H54 (cell line): ENCODE results near the gene VCP.

Source experiments
- DNase-seq: peaks from one replicate; pipeline ENCODE4 v3.0.0; 2011; ENCODE audit warnings: low spot score, mixed read lengths; ENCODE audit not compliant: insufficient read length
- FAIRE-seq: peaks from 3 replicates; lab custom pipeline; 2011; peaks lifted over from hg19 to GRCh38; lab: Jason Lieb, UNC
- POLR2A ChIP-seq: IDR thresholded peaks from 2 replicates; pipeline ENCODE4 v1.6.1; 2011; ENCODE audit warnings: low read depth, mild to moderate bottlenecking, low read length

Gene VCP

DNA sequence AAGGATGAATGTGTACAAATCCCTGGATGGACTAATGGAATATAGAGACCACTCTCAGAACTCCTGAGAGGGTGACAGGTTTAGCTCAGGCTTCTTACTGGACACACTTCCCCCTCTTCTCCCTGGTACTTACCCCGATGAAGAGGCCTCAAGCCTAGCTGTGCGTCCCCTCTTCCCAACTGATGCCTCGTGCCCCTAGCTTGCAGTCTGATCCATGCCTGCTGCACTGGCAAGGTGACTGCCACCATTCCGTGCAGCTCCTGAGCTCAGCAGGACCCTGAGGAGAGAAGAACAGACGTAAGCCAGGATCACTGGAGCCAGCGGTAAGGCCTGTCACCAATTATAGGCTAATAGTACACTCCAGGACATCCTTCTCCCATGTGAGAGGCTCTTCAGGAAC lies 36.0 kb upstream of the VCP start:
- TF ChIP-seq POLR2A = no peak
- FAIRE-seq = no peak
- no peak for DNase-seq

DNA sequence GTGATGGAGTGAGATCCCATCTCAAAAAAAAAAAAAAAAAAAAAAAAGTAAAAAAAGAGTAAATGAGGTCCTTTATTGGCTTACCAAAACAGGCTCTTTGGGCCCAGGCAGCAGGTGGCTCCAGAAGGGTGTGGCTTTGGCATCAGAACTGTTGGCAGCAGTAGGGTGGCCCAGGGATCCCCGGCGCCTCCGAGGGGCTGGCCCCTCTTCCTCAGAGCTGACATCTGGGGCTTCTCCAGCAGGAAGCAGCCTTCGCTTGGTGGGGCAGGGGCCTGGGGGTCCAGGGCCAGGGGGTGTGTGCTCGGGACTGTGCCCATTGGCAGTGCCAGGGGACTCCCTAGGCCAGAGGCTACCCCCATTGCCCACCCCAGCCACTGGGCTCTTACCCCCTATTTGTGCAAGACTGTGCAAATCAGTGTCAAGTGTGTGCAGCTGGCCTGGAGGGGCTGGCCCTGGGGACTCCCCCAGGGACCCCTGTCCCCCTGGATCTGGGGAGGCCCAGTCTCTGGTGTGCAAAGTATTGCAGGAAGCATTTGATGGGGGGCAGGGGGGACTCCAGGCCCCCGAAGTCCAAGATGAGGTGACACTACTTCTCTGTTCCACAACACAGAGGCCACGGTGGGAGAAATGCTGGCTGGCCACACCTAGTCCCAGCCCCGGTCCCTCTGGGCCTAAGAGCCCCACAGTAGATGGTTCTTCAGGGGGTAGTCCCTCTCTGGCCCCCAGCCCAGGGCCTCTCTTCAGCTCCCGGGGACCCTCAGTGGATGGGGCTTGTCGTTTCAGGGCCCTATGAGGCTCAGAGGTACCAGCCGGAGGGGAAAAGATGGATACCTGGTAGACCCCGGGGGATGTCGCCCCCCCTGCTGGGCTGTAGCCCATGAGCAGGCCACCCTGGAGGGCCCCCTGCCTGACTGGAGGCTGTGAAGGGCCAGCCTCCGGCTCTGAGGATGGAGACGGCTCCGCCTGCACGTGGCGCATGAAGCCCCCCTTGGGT lies 35.2 kb upstream of the VCP start:
- FAIRE-seq (no peak), DNase-seq (no peak)
- TF ChIP-seq POLR2A = no peak

DNA sequence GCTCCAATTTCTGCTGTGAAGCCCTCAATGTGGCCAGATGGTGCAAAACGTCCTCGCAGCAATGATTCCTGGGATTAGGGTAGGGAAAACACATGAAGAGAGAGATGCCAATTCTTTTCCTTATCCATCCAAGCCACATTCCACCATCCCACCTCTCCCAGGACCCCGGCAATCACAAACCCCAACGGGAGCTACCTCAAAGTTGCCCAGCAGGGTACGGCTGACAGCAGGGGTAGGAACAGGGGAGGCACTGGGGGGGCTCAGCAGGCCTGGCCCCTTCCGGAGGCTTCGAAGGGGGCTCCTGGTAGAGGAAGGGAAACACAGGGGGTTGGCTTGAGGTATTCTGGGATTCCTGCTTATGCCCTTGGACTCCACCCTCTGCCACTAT lies 33.9 kb upstream of the VCP start:
- FAIRE-seq = no peak
- no peak for DNase-seq

DNA sequence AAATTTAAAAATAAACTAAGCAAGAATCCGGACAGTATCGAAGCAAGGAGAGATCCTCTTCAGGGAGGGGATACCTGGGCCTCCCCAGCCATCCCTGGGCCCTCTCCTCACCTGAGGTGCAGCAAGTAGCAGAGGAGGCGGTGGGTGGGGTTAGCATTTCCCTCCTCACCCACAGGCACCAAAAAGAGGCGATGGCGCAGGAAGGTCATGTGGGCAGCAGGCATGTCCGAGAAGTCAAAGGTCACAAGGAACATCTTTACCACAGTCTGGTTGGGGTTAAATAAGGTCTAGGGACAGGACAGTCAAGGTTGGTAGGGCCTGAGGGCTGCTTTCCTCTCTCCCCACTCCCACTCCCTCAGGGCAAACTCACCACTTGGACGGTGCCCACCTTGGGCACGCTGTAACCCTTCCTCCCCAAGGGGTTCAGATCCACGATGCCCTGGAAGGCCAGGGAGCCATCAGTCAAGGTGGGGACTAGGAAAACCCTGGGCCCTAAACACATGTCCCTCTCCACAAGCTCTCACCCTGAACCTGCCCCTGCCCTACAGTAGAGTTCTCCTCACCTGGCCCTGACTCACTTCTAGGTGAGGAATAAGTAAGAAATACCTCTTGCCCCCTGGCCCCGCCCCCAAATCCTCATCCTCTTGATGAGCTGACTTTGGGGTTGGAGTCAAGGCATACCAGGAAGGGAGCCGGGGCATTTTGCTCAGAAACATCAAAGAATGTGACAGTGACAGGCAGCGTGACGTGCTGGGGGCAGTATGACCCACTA lies 33.3 kb upstream of the VCP start:
- DNase-seq (no peak), FAIRE-seq (no peak)
- no peak for TF ChIP-seq POLR2A

More for the DNA sequence above, 33.9 kb upstream of the VCP start:
- TF ChIP-seq POLR2A = no peak

DNA sequence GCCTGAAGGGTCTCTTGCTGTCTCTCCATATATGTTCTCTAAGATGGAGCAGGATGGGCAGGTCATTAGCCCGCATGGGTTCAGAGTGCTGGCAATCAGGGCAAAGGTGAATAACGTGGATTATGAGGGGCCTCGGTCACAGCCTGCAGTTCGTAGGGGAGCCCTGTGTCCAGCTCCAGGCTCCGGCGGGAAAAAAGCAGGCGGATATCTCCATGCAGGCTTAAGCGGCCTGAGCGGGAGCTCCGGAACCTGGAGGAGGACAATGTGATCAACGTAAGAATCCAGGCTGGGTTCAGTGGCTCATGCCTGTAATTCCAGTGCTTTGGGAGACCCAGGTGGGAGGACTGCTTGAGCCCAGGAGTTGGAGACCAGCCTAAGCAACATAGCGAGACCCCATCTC lies 32.7 kb upstream of the VCP start:
- no peak for DNase-seq
- no peak for TF ChIP-seq POLR2A

DNA sequence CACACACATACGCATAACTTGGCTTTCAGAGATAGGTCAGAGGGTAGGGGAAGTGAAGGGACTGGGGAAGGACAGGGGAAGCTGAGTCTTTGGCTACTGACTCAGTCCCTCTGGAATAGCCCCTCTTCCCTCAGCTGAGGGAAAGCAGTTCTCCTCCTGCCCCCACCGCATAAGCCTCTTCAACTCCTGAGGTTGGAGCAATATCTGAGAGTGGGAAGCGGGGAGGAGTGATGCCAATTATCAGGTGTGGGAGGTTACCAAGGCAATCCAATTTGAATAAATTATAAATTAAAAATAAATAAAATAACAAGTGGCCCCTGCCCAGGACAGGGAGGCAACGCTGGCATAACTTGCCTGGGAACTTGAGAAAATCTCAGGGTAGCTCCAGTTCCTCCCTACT lies 32.2 kb upstream of the VCP start:
- no peak for TF ChIP-seq POLR2A
- DNase-seq = no peak
- no peak for FAIRE-seq

More for the DNA sequence above, 32.7 kb upstream of the VCP start:
- no peak for FAIRE-seq

DNA sequence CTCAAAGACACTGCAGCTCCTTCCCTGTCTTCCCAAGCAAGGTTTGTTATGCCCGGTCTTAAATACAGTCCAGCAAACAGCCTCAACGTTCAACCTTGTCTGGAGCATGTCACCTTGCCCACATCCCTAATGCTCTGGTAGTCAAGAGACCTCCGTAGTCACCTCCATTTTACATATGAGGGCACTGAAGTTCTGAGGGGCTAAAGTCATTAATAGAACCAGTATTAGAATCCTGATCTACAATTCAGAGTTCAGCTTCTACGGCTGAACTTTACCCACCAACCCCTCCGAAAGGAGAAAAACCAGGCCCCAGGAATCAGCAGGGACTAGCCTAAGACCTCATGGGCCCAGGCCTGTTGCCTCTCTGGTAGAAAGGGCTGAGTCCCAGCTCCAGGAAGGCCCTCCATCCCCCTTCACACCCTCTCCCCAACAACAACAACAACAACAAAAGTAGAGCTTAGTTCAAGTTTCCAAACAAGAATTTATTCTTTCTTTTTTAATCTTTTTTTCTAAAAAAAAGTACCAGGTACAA lies 31.3 kb upstream of the VCP start:
- DNase-seq (no peak), FAIRE-seq (no peak)
- no peak for TF ChIP-seq POLR2A

DNA sequence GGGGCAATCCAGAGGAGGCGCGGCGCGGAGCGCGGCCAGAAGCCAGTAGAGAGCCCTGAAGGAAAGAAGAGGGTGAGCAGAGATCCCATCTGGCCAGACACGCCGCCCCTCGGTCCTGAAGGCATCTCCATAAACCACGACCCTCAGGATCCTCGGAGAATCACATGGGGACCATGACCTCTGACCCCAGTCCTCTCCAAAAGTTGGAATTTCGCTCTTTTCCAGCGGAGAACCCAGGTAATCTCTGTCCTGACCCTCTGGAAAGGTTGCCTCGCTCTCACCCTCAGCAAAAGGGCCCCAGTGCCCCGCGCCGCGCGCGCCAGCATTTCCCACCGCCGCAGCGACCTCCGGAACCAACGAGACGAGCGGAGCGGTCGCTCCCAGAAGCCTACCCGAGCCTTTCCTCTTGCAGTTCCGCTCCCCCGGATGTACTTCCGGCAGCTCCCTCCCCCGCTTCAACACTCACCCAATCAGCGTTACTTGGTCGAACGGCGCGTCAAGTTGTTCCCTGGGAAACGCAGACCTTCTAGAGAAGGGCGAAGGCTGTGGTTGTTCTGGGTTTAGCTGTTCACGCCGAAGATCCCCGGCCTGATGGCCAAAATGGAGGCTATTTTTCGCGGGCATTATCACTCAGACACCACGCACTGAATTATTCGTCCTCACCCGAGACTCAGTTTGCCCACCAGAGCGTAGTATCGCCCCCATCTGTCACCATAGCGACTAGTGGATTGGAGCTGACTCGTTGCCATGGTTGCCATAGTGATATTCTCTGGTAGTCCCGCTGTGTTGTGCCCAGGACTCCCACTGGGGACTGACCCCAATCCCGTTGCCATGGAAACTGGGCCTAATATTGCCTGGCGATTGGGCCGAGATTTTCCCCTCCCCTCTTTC lies 30.6 kb upstream of the VCP start, which contains the start of gene STOML2:
Gene STOML2 (minus strand): TSS at position 363 of the 891 bp plus-strand sequence. CDS start 37 bp downstream, at position 326.
- peak; percentile 82 for FAIRE-seq
- TF ChIP-seq POLR2A = peak; percentile 35; the same call in 1 of the 2 replicates
- DNase-seq = peak; percentile 72

DNA sequence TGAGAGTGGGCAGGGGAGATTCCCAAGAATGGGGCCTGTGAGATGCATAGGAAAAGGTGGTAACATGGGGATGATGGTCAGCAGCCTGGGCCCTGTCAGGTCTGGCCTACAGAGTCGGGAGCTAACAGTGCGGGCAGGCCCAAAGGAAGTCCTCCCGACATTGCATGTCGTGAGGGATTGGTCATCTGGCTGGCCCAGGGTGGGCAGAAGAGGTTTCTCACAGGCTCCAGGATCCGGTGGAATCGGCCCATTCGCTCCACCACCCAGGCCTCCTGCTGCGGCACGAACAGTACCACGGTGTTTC lies 30.0 kb upstream of the VCP start:
- TF ChIP-seq POLR2A = no peak
- DNase-seq = no peak
- no peak for FAIRE-seq

DNA sequence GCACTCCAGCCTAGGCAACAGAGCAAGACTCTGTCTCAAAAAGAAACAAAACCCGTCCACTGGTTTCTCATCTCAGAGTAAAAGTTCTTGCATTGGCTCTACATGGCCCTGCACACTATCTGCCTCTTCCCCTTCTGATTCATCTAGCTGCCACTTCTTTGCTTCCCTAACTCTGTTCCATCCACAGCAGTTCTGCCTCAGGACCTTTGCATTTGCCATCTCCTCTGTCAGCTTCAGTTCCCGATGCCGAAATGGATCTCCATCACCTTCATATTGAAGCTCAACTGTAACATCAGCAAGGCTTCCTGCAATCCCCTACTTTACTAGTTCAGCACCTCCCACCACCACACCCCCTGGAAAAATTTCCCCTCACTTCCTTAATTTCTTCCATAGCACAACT lies 25.1 kb upstream of the VCP start:
- FAIRE-seq (no peak), DNase-seq (no peak)
- TF ChIP-seq POLR2A = no peak

DNA sequence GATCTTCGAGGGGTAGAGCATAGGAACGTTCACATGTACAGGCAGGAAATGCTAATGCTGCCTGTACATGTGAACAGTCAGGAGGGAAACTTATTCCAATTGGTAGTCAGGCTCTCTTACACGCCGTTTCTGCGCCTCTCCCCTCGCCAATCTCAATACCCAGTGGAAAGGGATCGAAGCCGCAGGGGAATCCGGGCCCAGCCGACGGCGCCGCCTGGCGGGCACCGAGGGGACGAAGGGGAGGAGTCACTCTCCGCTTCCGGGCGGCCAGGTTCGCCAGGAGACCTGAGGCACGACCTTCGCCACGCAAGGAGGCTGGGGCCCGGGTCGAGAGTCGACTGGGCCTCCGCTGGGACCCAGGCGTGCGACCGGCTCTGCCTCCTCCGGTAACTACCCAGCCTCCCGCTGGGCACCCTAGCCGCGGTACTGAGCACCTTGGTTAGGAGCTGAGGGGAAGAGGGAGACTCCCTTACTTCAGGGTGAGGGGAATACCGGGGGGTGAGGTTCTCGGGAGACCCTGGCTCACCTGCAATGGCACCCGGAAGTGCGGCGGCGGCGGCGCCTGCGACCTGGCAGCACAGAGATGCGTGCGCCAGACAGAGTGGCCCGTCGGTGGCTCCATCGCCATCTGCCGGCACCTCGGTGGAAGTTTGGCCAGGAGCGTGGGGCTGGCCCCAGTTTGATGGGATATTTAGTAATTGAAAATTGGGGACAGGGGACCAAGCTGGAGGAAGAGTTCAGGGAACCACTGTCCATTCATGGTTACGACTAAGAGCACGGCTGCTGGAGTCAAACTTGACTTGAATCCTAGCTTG lies 23.8 kb upstream of the VCP start, which contains the start of gene PIGO:
Gene PIGO (minus strand): TSS at position 557 of the 815 bp plus-strand sequence. CDS start 1,026 bp downstream, outside the sequence.
- DNase-seq = peak; percentile 61
- no peak for TF ChIP-seq POLR2A
- FAIRE-seq = no peak

DNA sequence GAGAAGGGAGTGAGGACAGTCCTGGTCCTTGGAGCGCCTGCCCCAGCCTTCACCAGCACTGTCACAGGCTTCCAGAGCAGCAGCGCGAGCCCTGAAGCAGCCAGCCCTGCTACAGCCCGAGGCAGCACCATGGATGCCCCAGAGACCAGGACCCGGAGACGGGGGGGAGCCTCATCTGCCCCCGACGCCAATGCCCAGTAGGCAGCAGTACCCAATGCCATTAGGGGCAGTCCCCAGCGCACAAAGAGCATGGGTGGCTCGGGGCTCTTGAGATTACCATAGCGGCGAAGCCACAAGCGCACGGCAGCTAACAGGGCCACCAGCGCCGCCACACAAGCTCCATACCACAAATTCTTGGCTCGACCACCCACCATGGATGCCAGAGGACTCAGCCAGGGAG lies 19.1 kb upstream of the VCP start:
- no peak for TF ChIP-seq POLR2A
- DNase-seq = no peak
- FAIRE-seq = no peak

DNA sequence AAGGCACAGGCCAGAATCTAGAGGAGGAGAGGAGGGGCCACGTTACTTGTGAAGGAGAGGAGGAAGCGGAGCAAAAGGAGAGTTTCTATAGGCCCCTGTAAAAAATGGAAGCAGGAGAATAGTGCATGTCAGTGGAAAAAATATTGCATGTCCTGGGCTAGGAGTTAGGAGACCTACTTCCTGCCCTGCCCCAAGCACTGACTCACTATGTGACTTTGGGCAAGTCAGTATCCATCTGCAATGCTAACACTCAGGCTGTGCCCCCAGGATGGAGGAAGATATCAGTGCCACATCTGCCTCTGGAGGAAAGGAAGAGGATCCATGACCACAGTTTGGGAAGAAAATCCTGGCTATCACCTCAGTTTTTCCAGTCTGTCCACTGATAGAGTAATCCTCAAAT lies 17.0 kb upstream of the VCP start:
- no peak for TF ChIP-seq POLR2A
- DNase-seq (no peak), FAIRE-seq (no peak)
